ENCODE measurements around the gene ABHD15. TPM values are rescaled to one million over a fixed set of nuclear protein-coding genes. Genes with fewer than 3 reads are reported as not detected.

Gene ABHD15
- polyA plus RNA-seq, 3 donors: 3.1 to 4.6 (median 3.6) TPM

GRCh38 chr17:29577001-29577370 is 10.1 kb upstream of the ABHD15 start:
- Mint-ChIP-seq H3K4me1 (peaks cover 5% of the 10 kb centered on the region), H3K36me3 (peaks cover 56 to 86% of the 10 kb centered on the region in 2 donors), H3K27ac (peak overlapping the region in 1 of 7 donors; percentile 49), H3K27me3 (ENCODE audit: low read depth in 3 of 3) (no peaks in the 10 kb centered on the region), H3K4me3 (no peak overlapping the region), H3K9me3 (no peaks in the 10 kb centered on the region)
- H3K4me2 ChIP-seq (replicated peaks; ENCODE audit: extremely low read depth, low read length, poor library complexity, severe bottlenecking): no peak overlapping the region
- H3K27ac ChIP-seq (ENCODE audit: low read depth in 1 of 2, low read length in 2 of 2): no peak overlapping the region
- intact Hi-C loops (cut with micrococcal nuclease): no loop called here
- peaks cover 71 to 83% of the 10 kb centered on the region in 2 donors for H3K36me3 ChIP-seq (replicated peaks in 1 of 2; ENCODE audit: control insufficient read depth in 1 of 2, insufficient read depth in 2 of 2, low read length in 2 of 2)
- no peak overlapping the region for H3K9ac ChIP-seq (ENCODE audit: insufficient read depth, low read length, poor library complexity, severe bottlenecking)
- no peak overlapping the region for H2AFZ ChIP-seq (ENCODE audit: insufficient read depth, low read depth, low read length, poor library complexity, severe bottlenecking)
- H4K20me1 ChIP-seq (ENCODE audit: insufficient read depth, low read length): peaks cover 43% of the 10 kb centered on the region
- H3K27me3 ChIP-seq (ENCODE audit: control insufficient read depth in 2 of 2, insufficient read depth in 2 of 2, low read length in 2 of 2): no peaks in the 10 kb centered on the region
- peaks cover 4% of the 10 kb centered on the region for H3K79me2 ChIP-seq (ENCODE audit: insufficient read depth, low read length)
- no peak for TF ChIP-seq CTCF (IDR thresholded peaks at IDR 0.05)
- H3K4me1 ChIP-seq (ENCODE audit: control insufficient read depth in 1 of 2, insufficient read depth in 2 of 2, low read length in 2 of 2): peaks cover 2 to 10% of the 10 kb centered on the region in 2 donors
- no peak overlapping the region for H3K4me3 ChIP-seq (replicated peaks in 1 of 3; ENCODE audit: low read depth in 2 of 3, low read length in 3 of 3)
- H3K9me3 ChIP-seq (replicated peaks in 1 of 2; ENCODE audit: control insufficient read depth in 1 of 2, insufficient read depth in 1 of 2, low read length in 2 of 2): no peaks in the 10 kb centered on the region
- DNase-seq: no peak
- 100% methylated on average over 8 of the region's 9 CpGs for WGBS (ENCODE audit: insufficient coverage)

- no peak for TF ChIP-seq CTCF (IDR thresholded peaks at IDR 0.05)
- Mint-ChIP-seq H3K9me3 (no peaks in the 10 kb centered on the region), H3K4me1 (peaks cover 5% of the 10 kb centered on the region), H3K36me3 (peaks cover 56 to 88% of the 10 kb centered on the region in 2 donors), H3K4me3 (no peak overlapping the region), H3K27ac (peak overlapping the region in 1 of 7 donors; percentile 49), H3K27me3 (ENCODE audit: low read depth in 3 of 3) (no peaks in the 10 kb centered on the region)
- Histone ChIP-seq H3K4me3 (replicated peaks in 1 of 3; ENCODE audit: low read depth in 2 of 3, low read length in 3 of 3) (no peak overlapping the region), H3K4me1 (ENCODE audit: control insufficient read depth in 1 of 2, insufficient read depth in 2 of 2, low read length in 2 of 2) (peaks cover 2 to 10% of the 10 kb centered on the region in 2 donors), H3K27me3 (ENCODE audit: control insufficient read depth in 2 of 2, insufficient read depth in 2 of 2, low read length in 2 of 2) (no peaks in the 10 kb centered on the region), H4K20me1 (ENCODE audit: insufficient read depth, low read length) (peaks cover 44% of the 10 kb centered on the region), H3K9ac (ENCODE audit: insufficient read depth, low read length, poor library complexity, severe bottlenecking) (no peak overlapping the region), H3K9me3 (replicated peaks in 1 of 2; ENCODE audit: control insufficient read depth in 1 of 2, insufficient read depth in 1 of 2, low read length in 2 of 2) (no peaks in the 10 kb centered on the region), H3K27ac (ENCODE audit: low read depth in 1 of 2, low read length in 2 of 2) (no peak overlapping the region), H2AFZ (ENCODE audit: insufficient read depth, low read depth, low read length, poor library complexity, severe bottlenecking) (no peak overlapping the region), H3K4me2 (replicated peaks; ENCODE audit: extremely low read depth, low read length, poor library complexity, severe bottlenecking) (no peak overlapping the region), H3K36me3 (replicated peaks in 1 of 2; ENCODE audit: control insufficient read depth in 1 of 2, insufficient read depth in 2 of 2, low read length in 2 of 2) (peaks cover 71 to 77% of the 10 kb centered on the region in 2 donors), H3K79me2 (ENCODE audit: insufficient read depth, low read length) (peaks cover 7% of the 10 kb centered on the region)
- intact Hi-C loops (cut with micrococcal nuclease): no loop called here
- no peak for DNase-seq
- 96% methylated on average over 36 of the region's 37 CpGs for WGBS (ENCODE audit: insufficient coverage)
These were observed 9.6 kb upstream of the ABHD15 start for GRCh38 chr17:29576214-29577000.
